Neuronal stem cell (in vitro differentiated cells): ENCODE measurements around the gene CDH13.

Experiments
- DNase-seq: peaks from one replicate; pipeline ENCODE4 v3.0.0-alpha.2; 2013; ENCODE audit warnings: low spot score
- H2AFZ ChIP-seq: one replicate; pipeline ENCODE4 v1.6.1; 2013; ENCODE audit warnings: mild to moderate bottlenecking, low read length, inconsistent platforms
- H2AK5ac ChIP-seq: 2 replicates; pipeline ENCODE4 v1.6.1; 2013; ENCODE audit warnings: low read depth, mild to moderate bottlenecking, inconsistent platforms, low read length, moderate library complexity, mixed read lengths
- H2BK120ac ChIP-seq: 2 replicates; pipeline ENCODE4 v1.6.1; 2013; ENCODE audit warnings: low read depth, mild to moderate bottlenecking, inconsistent platforms, low read length, moderate library complexity, mixed read lengths
- H2BK12ac ChIP-seq: one replicate; pipeline ENCODE4 v1.6.1; 2013; ENCODE audit warnings: low read length, inconsistent platforms
- H2BK15ac ChIP-seq: 2 replicates; pipeline ENCODE4 v1.6.1; 2013; ENCODE audit warnings: mild to moderate bottlenecking, low read length, inconsistent platforms, mixed read lengths
- H2BK5ac ChIP-seq: one replicate; pipeline ENCODE4 v1.6.1; 2013; ENCODE audit warnings: inconsistent platforms, mild to moderate bottlenecking, low read length, moderate library complexity
- H3K14ac ChIP-seq: one replicate; pipeline ENCODE4 v1.6.1; 2013; ENCODE audit warnings: low read length, inconsistent platforms
- H3K18ac ChIP-seq: 2 replicates; pipeline ENCODE4 v1.6.1; 2013; ENCODE audit warnings: low read length, inconsistent platforms
- H3K23ac ChIP-seq: 2 replicates; pipeline ENCODE4 v1.6.1; 2013; ENCODE audit warnings: low read depth, mild to moderate bottlenecking, mixed read lengths, low read length, inconsistent platforms; ENCODE audit not compliant: poor library complexity
- H3K27ac ChIP-seq: replicated peaks from 3 replicates; pipeline ENCODE4 v1.5.1; 2013; ENCODE audit warnings: low read length, inconsistent platforms
- H3K27me3 ChIP-seq, 3 experiments: 2 replicates each; pipeline ENCODE4 v1.6.1; 2013; ENCODE audit warnings: low read length in 3 of 3, mild to moderate bottlenecking in 2 of 3, inconsistent platforms in 1 of 3, low read depth in 1 of 3, mixed read lengths in 1 of 3, moderate library complexity in 1 of 3; ENCODE audit not compliant: control insufficient read depth in 3 of 3, insufficient read depth in 3 of 3
- H3K36me3 ChIP-seq, 2 donors: replicated peaks in 1 of 2; 2 replicates each; pipeline ENCODE4 v1.6.1; 2013; ENCODE audit warnings: low read length in 2 of 2; ENCODE audit not compliant: control insufficient read depth in 2 of 2, insufficient read depth in 2 of 2
- H3K4ac ChIP-seq: 2 replicates; pipeline ENCODE4 v1.6.1; 2013; ENCODE audit warnings: inconsistent platforms, mild to moderate bottlenecking, low read length, moderate library complexity
- H3K4me1 ChIP-seq, 2 donors: 1 replicate in 1 of 2; 2 replicates in 1 of 2; pipeline ENCODE4 v1.6.1; 2013; ENCODE audit warnings: low read length in 2 of 2, low read depth in 1 of 2; ENCODE audit not compliant: control insufficient read depth in 2 of 2, insufficient read depth in 1 of 2
- H3K4me2 ChIP-seq: one replicate; pipeline ENCODE4 v1.6.1; 2013; ENCODE audit warnings: mild to moderate bottlenecking, low read length, inconsistent platforms; ENCODE audit not compliant: insufficient read depth, poor library complexity, severe bottlenecking
- H3K4me3 ChIP-seq, 2 donors: 2 replicates each; pipeline ENCODE4 v1.5.1; 2013; ENCODE audit warnings: low read length in 2 of 2, mild to moderate bottlenecking in 2 of 2, inconsistent platforms in 1 of 2, moderate library complexity in 1 of 2
- H3K79me1 ChIP-seq: one replicate; pipeline ENCODE4 v1.6.1; 2013; ENCODE audit warnings: low read depth, mild to moderate bottlenecking, inconsistent platforms, low read length, moderate library complexity
- H3K9ac ChIP-seq: one replicate; pipeline ENCODE4 v1.6.1; 2013; ENCODE audit warnings: mild to moderate bottlenecking, low read depth, low read length, inconsistent platforms; ENCODE audit not compliant: poor library complexity
- H3K9me3 ChIP-seq, 2 donors: replicated peaks in 1 of 2; 2 replicates each; pipeline versions ENCODE3 to v1.6.1; 2013; ENCODE audit warnings: low read length in 2 of 2, mild to moderate bottlenecking in 2 of 2, inconsistent platforms in 1 of 2, low read depth in 1 of 2, mixed read lengths in 1 of 2, moderate library complexity in 1 of 2; ENCODE audit not compliant: control insufficient read depth in 2 of 2, insufficient read depth in 1 of 2
- H4K8ac ChIP-seq: one replicate; pipeline ENCODE4 v1.6.1; 2013; ENCODE audit warnings: low read depth, mild to moderate bottlenecking, inconsistent platforms, low read length, moderate library complexity
- H4K91ac ChIP-seq: one replicate; pipeline ENCODE4 v1.6.1; 2013; ENCODE audit warnings: low read length, low read depth, mild to moderate bottlenecking, inconsistent platforms; ENCODE audit not compliant: poor library complexity
- WGBS, 2 donors: extraction: QIAGEN DNeasy Blood & Tissue Kit; methylation state at CpG; one replicate each; pipeline ENCODE4 v1.1.7; 2013; ENCODE audit warnings: missing lambda C conversion rate in 2 of 2, mixed read lengths in 1 of 2; ENCODE audit not compliant: insufficient read length in 2 of 2, insufficient replicate concordance in 1 of 2; ENCODE audit errors: extremely low coverage in 2 of 2; 5-methylcytosine and 5-hydroxymethylcytosine counted together

Gene CDH13

DNA sequence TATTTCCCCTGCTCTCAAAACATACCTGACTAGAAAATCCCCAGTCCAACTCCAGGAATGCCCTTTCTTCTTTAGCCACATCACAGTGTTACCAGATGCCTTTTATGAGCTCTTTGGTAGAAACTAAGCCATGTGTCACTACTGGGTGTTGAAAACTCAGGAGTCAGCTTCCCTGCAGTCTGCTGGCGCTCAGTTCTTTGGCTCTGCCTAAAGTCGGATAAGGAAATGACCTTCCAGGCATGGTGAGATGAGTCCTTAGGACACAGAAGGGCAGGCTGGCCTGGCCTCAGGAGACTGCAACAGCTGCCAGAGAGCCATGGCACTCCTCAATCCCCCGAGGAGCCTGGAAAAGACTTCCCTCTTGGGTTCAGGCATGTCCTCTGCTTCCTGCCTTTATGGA is 89.1 kb downstream of the CDH13 start:
- H3K9ac ChIP-seq = no peak overlapping the region
- no peak overlapping the region for H3K23ac ChIP-seq
- no peaks in the 10 kb centered on the region for H3K36me3 ChIP-seq
- WGBS, 2 donors = no CpG with 5 or more reads among the region's 3 CpGs
- H2BK15ac ChIP-seq = no peak overlapping the region
- no peaks in the 10 kb centered on the region for H3K4me1 ChIP-seq
- no peak overlapping the region for H2BK5ac ChIP-seq
- H3K27ac ChIP-seq = no peak overlapping the region
- no peak overlapping the region for H2AFZ ChIP-seq
- H2BK120ac ChIP-seq = no peak overlapping the region
- H4K8ac ChIP-seq = no peak overlapping the region
- no peaks in the 10 kb centered on the region for H3K79me1 ChIP-seq
- no peak overlapping the region for H3K4ac ChIP-seq
- no peaks in the 10 kb centered on the region for H3K27me3 ChIP-seq
- H4K91ac ChIP-seq = no peak overlapping the region
- H2AK5ac ChIP-seq = no peak overlapping the region
- no peak overlapping the region for H3K14ac ChIP-seq
- no peaks in the 10 kb centered on the region for H3K9me3 ChIP-seq
- DNase-seq = no peak
- H3K18ac ChIP-seq = no peak overlapping the region
- H2BK12ac ChIP-seq = no peak overlapping the region
- H3K4me2 ChIP-seq = no peak overlapping the region
- no peak overlapping the region for H3K4me3 ChIP-seq

DNA sequence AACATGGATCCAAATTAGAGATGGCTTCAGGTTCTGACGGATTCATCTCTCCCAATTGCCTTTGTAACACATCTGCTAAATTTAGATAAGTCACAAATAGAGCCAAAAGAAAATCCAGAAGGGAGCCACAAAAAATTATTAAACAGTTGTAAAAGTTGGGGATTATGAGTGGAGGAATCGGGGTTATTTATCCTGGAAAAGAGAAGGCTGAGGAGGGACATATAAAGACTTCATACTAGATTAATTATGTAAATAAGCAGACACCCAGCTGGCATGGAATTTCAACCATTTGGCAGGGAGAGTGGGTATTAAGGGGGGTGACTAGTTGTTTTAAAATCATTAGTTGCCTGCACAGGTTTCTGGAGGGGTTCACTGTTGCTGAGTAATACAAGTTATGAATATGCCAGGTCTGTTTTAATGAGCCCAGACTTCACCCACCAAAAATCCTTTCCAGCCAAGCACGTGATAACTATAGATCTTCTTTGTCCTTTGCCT is 89.6 kb downstream of the CDH13 start:
- Histone ChIP-seq H2BK5ac (no peak overlapping the region), H3K79me1 (no peaks in the 10 kb centered on the region), H4K8ac (no peak overlapping the region), H2BK120ac (no peak overlapping the region), H3K4me2 (no peak overlapping the region), H3K27ac (no peak overlapping the region), H3K27me3 (no peaks in the 10 kb centered on the region), H3K18ac (no peak overlapping the region), H4K91ac (no peak overlapping the region), H2BK12ac (no peak overlapping the region), H2AFZ (no peak overlapping the region), H2AK5ac (no peak overlapping the region), H3K4me3 (no peak overlapping the region), H3K14ac (no peak overlapping the region), H2BK15ac (no peak overlapping the region), H3K9me3 (no peaks in the 10 kb centered on the region), H3K4ac (no peak overlapping the region), H3K23ac (no peak overlapping the region), H3K4me1 (no peaks in the 10 kb centered on the region), H3K9ac (no peak overlapping the region), H3K36me3 (no peaks in the 10 kb centered on the region)
- no peak for DNase-seq
- 100% methylated on average over 1 of the region's 3 CpGs; no CpG with 5 or more reads in 1 of the 2 donors for WGBS, 2 donors

DNA sequence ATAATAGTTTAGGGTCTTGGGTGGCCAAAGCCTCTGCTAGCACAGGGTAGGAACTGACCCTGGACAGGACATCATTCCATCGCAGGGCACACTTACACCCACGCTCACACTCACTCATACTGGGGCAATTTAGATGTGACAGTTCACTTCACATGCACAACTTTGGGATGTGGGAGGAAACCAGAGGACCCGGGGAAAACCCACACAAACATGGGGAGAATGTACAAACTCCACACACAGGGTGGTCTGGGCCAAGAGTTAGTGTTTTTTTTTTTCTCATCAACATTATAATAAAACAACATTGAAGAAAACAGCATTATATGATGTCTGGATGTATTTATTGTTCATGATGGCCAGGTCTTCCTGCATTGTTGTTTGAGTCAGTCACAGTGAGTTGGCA is 93.6 kb downstream of the CDH13 start:
- H2AFZ ChIP-seq = no peak overlapping the region
- H3K4me1 ChIP-seq = no peaks in the 10 kb centered on the region
- H2BK5ac ChIP-seq = no peak overlapping the region
- H2BK15ac ChIP-seq = no peak overlapping the region
- no peaks in the 10 kb centered on the region for H3K79me1 ChIP-seq
- H3K27ac ChIP-seq = no peak overlapping the region
- H3K27me3 ChIP-seq = no peaks in the 10 kb centered on the region
- H3K4me3 ChIP-seq = no peak overlapping the region
- H4K91ac ChIP-seq = no peak overlapping the region
- no peak overlapping the region for H3K4me2 ChIP-seq
- no peak overlapping the region for H3K9ac ChIP-seq
- no peaks in the 10 kb centered on the region for H3K36me3 ChIP-seq
- H2AK5ac ChIP-seq = no peak overlapping the region
- H3K14ac ChIP-seq = no peak overlapping the region
- DNase-seq = no peak
- H3K4ac ChIP-seq = no peak overlapping the region
- H4K8ac ChIP-seq = no peak overlapping the region
- no peak overlapping the region for H3K23ac ChIP-seq
- no peaks in the 10 kb centered on the region for H3K9me3 ChIP-seq
- H3K18ac ChIP-seq = no peak overlapping the region
- WGBS, 2 donors = no CpG with 5 or more reads among the region's 3 CpGs
- H2BK12ac ChIP-seq = no peak overlapping the region
- no peak overlapping the region for H2BK120ac ChIP-seq

DNA sequence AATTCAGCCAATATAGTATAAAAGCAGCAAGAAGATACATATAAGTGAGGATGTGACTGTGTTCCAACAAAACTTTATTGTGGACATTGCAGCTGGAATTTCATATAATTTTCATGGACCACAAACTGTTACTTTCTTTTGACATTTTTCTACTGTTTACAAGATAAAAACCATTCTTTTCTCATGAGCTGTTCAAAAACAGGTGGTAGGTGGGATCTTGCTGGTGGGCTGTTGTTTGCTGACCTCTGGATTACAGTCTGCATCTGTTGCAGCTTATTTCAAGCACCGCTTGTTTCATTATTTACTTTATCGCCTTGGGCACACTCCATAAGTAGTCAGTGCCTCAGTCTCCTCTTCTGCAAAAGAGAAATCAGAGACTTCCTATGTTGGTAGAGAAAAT is 99.5 kb downstream of the CDH13 start:
- no peaks in the 10 kb centered on the region for H3K27me3 ChIP-seq
- H2BK120ac ChIP-seq = no peak overlapping the region
- H3K9ac ChIP-seq = no peak overlapping the region
- no peak overlapping the region for H2BK12ac ChIP-seq
- H3K18ac ChIP-seq = no peak overlapping the region
- H4K91ac ChIP-seq = no peak overlapping the region
- H3K4ac ChIP-seq = no peak overlapping the region
- H3K14ac ChIP-seq = no peak overlapping the region
- H3K4me2 ChIP-seq = no peak overlapping the region
- H2BK5ac ChIP-seq = no peak overlapping the region
- H3K79me1 ChIP-seq = no peaks in the 10 kb centered on the region
- H2BK15ac ChIP-seq = no peak overlapping the region
- DNase-seq = no peak
- H4K8ac ChIP-seq = no peak overlapping the region
- H3K9me3 ChIP-seq = no peaks in the 10 kb centered on the region
- no peak overlapping the region for H3K23ac ChIP-seq
- H3K4me3 ChIP-seq = no peak overlapping the region
- no peak overlapping the region for H3K27ac ChIP-seq
- no peaks in the 10 kb centered on the region for H3K4me1 ChIP-seq
- WGBS, 2 donors = no CpG with 5 or more reads among the region's 2 CpGs
- H2AK5ac ChIP-seq = no peak overlapping the region
- no peak overlapping the region for H2AFZ ChIP-seq
- H3K36me3 ChIP-seq = no peaks in the 10 kb centered on the region
